Neural cell (in vitro differentiated cells): ENCODE measurements around the gene MAMDC2.

Experiments used
- EP300 ChIP-seq: fragments of 450-650 bp; conservative IDR thresholded peaks from 2 replicates; pipeline ENCODE4 v1.6.1; 2014; ENCODE audit warnings: antibody characterized with exemption, mild to moderate bottlenecking, moderate library complexity; ENCODE audit not compliant: poor library complexity, severe bottlenecking
- EZH2 ChIP-seq: fragments of 200-600, 300-800 bp; shearing (Covaris generic), sonication (generic); IDR thresholded peaks from 2 replicates; pipeline ENCODE4 v1.6.1; 2014; ENCODE audit warnings: antibody characterized with exemption, low read length, borderline replicate concordance, mild to moderate bottlenecking; ENCODE audit not compliant: insufficient read depth, poor library complexity, severe bottlenecking
- POLR2AphosphoS5 ChIP-seq: IDR thresholded peaks from 2 replicates; pipeline ENCODE4 v1.6.1; 2012
- RAD21 ChIP-seq: fragments of 450-650 bp; conservative IDR thresholded peaks from 2 replicates; pipeline ENCODE4 v1.6.1; 2014; ENCODE audit warnings: antibody characterized with exemption, mild to moderate bottlenecking, moderate library complexity
- TF ChIP-seq, protein P1 (sequence below): fragments of 450-650 bp; IDR thresholded peaks from 2 replicates; pipeline ENCODE4 v1.5.1; 2014; ENCODE audit warnings: antibody characterized with exemption, mild to moderate bottlenecking, moderate library complexity; ENCODE audit not compliant: poor library complexity, severe bottlenecking

DNA sequence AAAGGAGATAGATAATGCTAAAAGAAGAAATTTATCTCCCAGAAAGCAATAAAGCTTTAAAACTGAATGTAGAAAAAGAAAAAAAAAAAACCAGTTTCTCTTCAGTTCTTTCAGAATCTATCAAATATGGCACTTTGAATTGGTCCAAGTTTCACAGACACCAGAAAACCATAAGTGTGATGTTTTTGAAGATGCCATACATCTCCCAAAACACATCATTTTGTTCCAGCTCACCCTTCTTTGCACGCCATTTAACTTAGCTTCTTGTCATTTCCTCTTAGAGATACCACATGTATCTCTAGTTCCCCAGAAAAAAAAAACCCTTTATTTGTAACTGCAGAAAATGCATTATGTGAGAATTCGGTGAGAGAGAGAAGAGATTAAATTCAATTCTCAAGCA, 46.1 kb upstream of the MAMDC2 start:
- TF ChIP-seq, protein P1, sequence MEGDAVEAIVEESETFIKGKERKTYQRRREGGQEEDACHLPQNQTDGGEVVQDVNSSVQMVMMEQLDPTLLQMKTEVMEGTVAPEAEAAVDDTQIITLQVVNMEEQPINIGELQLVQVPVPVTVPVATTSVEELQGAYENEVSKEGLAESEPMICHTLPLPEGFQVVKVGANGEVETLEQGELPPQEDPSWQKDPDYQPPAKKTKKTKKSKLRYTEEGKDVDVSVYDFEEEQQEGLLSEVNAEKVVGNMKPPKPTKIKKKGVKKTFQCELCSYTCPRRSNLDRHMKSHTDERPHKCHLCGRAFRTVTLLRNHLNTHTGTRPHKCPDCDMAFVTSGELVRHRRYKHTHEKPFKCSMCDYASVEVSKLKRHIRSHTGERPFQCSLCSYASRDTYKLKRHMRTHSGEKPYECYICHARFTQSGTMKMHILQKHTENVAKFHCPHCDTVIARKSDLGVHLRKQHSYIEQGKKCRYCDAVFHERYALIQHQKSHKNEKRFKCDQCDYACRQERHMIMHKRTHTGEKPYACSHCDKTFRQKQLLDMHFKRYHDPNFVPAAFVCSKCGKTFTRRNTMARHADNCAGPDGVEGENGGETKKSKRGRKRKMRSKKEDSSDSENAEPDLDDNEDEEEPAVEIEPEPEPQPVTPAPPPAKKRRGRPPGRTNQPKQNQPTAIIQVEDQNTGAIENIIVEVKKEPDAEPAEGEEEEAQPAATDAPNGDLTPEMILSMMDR: no peak
- no peak for TF ChIP-seq POLR2AphosphoS5
- TF ChIP-seq EP300: no peak
- no peak for TF ChIP-seq EZH2
- no peak for TF ChIP-seq RAD21
